ENCODE results near the gene ACTL6B. TPM values are rescaled to one million over a fixed set of nuclear protein-coding genes. Genes with fewer than 3 reads are reported as not detected.
A peak's percentile ranks its signal among the peaks of the same experiment; 100 is the strongest.

Gene ACTL6B
- total and polyA plus RNA-seq, 9 of the 15 experiments (the other 6 are each of a cell fraction or from before 2014, with no cell fraction given) = not detected

GRCh38 chr7:100655908-100656674 is at the start of gene ACTL6B (continued):
- peak; percentile 37; the same call in 1 of the 2 replicates for TF ChIP-seq MTA3 (IDR thresholded peaks at IDR 0.05; ENCODE audit: borderline replicate concordance)
- TF ChIP-seq SIN3B (IDR thresholded peaks at IDR 0.05; ENCODE audit: low read depth) = 0 out of 2 replicates have a peak, but pooled peaks have one; percentile 26
- 0 out of 2 replicates have a peak, but pooled peaks have one; percentile 34 for TF ChIP-seq NFIC (IDR thresholded peaks at IDR 0.05)
- TF ChIP-seq NELFE (IDR thresholded peaks at IDR 0.05; ENCODE audit: insufficient read depth, insufficient read length) = no peak
- TF ChIP-seq ZBTB17 (CRISPR knock-in tag; IDR thresholded peaks at IDR 0.05) = 0 out of 2 replicates have a peak, but pooled peaks have one; percentile 42
- TF ChIP-seq, protein P1, sequence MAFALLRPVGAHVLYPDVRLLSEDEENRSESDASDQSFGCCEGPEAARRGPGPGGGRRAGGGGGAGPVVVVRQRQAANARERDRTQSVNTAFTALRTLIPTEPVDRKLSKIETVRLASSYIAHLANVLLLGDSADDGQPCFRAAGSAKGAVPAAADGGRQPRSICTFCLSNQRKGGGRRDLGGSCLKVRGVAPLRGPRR (CRISPR knock-in tag; IDR thresholded peaks at IDR 0.05) = no peak
- no peak for TF ChIP-seq ZC3H11A (IDR thresholded peaks at IDR 0.05; ENCODE audit: low read depth, low read length)
- TF ChIP-seq PTRF (tag; IDR thresholded peaks at IDR 0.05) = no peak
- no peak for TF ChIP-seq CBX8 (IDR thresholded peaks at IDR 0.05; ENCODE audit: borderline replicate concordance, extremely low read depth, low read depth, low read length, poor library complexity, severe bottlenecking)
- TF ChIP-seq EHMT2 (IDR thresholded peaks at IDR 0.05) = peak; percentile 99
- no peak for TF ChIP-seq ZNF561 (CRISPR knock-in tag; conservative IDR thresholded peaks at IDR 0.05)
- peak; percentile 45; the same call in 1 of the 2 replicates for TF ChIP-seq MED1 (CRISPR knock-in tag; IDR thresholded peaks at IDR 0.05; ENCODE audit: borderline replicate concordance)
- peak; percentile 93 for TF ChIP-seq ZFP91 (CRISPR knock-in tag; IDR thresholded peaks at IDR 0.05)
- TF ChIP-seq ZBTB8A (IDR thresholded peaks at IDR 0.05; ENCODE audit: partially characterized antibody) = no peak
- TF ChIP-seq CTCFL (IDR thresholded peaks at IDR 0.05; ENCODE audit: borderline replicate concordance, insufficient read depth, low read depth, low read length, poor library complexity, severe bottlenecking) = peak; percentile 12
- TF ChIP-seq POLR3A (IDR thresholded peaks at IDR 0.05; ENCODE audit: borderline replicate concordance, extremely low read depth, insufficient read depth, insufficient read length) = no peak
- TF ChIP-seq RFX1 (IDR thresholded peaks at IDR 0.05) = no peak; the same call in 1 of the 2 replicates
- no peak for TF ChIP-seq CHCHD3 (CRISPR knock-in tag; IDR thresholded peaks at IDR 0.05)
- TF ChIP-seq, protein P2, sequence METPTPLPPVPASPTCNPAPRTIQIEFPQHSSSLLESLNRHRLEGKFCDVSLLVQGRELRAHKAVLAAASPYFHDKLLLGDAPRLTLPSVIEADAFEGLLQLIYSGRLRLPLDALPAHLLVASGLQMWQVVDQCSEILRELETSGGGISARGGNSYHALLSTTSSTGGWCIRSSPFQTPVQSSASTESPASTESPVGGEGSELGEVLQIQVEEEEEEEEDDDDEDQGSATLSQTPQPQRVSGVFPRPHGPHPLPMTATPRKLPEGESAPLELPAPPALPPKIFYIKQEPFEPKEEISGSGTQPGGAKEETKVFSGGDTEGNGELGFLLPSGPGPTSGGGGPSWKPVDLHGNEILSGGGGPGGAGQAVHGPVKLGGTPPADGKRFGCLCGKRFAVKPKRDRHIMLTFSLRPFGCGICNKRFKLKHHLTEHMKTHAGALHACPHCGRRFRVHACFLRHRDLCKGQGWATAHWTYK (CRISPR knock-in tag; IDR thresholded peaks at IDR 0.05) = 0 out of 2 replicates have a peak, but pooled peaks have one; percentile 65
- TF ChIP-seq, protein P3, sequence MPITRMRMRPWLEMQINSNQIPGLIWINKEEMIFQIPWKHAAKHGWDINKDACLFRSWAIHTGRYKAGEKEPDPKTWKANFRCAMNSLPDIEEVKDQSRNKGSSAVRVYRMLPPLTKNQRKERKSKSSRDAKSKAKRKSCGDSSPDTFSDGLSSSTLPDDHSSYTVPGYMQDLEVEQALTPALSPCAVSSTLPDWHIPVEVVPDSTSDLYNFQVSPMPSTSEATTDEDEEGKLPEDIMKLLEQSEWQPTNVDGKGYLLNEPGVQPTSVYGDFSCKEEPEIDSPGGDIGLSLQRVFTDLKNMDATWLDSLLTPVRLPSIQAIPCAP (CRISPR knock-in tag; IDR thresholded peaks at IDR 0.05; ENCODE audit: borderline replicate concordance) = peak; percentile 95; the same call in 1 of the 2 replicates
- TF ChIP-seq ZNF274 (IDR thresholded peaks at IDR 0.05; ENCODE audit: borderline replicate concordance, low read depth, low read length) = no peak

Data from K562 (cell line).